ENCODE measurements around the gene S1PR5.
"Not testable (repeated sequence)": the region's sequence is repeated elsewhere in the genome, so short reads cannot be mapped to it uniquely, and the experiment has no call there.

Gene S1PR5

DNA sequence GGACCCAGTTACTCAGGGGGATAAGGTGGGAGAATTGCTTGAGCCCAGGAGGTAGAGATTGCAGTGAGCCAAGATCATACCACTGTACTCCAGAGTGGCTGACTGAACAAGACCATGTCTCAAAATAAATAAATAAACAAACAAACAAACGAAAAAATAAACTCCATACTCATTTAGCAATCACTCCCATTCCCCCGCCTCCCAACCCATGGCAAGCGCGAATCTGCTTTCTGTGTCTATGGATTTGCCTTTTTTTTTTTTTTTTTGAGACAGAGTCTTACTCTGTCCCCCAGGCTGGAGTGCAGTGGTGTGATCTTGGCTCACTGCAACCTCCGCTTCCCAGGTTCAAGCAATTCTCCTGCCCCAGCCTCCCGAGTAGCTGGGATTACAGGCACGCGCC, 9.6 kb upstream of the S1PR5 start:
- not testable (repeated sequence) for H3K36me3 Mint-ChIP-seq, H3K27ac Mint-ChIP-seq, H3K27me3 Mint-ChIP-seq, H3K4me3 Mint-ChIP-seq, H3K4me1 Mint-ChIP-seq, H3K9me3 Mint-ChIP-seq

DNA sequence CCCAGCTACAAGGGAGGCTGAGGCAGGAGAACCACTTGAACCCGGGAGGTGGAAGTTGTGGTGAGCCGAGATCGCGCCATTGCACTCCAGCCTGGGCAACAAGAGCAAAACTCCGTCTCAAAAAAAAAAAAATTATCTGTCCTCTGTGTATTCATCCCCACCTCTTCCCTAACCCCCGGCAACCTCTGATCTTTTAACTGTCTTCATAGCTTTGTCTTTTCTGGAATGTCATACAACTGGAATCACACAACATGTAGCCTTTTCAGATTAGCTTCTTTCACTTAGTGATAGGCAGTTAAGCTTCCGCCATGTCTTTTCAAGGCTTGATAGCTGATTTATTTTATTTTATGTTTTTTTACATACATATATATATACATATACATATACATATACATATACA, 8.4 kb upstream of the S1PR5 start:
- Mint-ChIP-seq H3K27ac (no peak overlapping the region), H3K9me3 (no peaks in the 10 kb centered on the region), H3K4me1 (no peaks in the 10 kb centered on the region), H3K36me3 (no peaks in the 10 kb centered on the region), H3K27me3 (no peaks in the 10 kb centered on the region), H3K4me3 (no peak overlapping the region)

DNA sequence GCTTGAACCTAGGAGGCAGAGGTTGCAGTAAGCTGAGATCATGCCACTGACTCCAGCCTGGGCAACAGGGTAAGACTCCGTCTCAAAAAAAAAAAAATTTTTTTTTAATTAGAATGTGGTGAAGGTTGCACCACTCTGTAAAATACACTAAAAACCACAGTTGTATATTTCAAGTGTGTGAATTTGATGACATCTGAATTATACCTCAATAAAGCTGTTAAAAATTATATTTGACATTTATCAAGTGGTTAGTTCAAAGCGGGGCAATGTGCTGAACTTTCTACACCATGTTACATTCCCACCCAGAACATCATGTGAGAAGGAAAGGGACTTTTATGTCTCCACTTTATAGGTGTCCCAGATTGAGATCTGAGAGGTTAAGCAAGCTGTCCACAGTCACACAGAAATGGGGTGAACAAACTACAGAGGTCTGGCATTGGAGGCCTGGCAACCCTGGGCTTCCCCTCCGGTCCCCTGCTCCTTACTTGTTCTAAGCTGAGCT, 5.9 kb upstream of the S1PR5 start:
- Mint-ChIP-seq H3K36me3 (no peaks in the 10 kb centered on the region), H3K27me3 (peaks cover 12% of the 10 kb centered on the region), H3K27ac (no peak overlapping the region), H3K4me1 (peaks cover 14% of the 10 kb centered on the region), H3K9me3 (no peaks in the 10 kb centered on the region), H3K4me3 (no peak overlapping the region)

DNA sequence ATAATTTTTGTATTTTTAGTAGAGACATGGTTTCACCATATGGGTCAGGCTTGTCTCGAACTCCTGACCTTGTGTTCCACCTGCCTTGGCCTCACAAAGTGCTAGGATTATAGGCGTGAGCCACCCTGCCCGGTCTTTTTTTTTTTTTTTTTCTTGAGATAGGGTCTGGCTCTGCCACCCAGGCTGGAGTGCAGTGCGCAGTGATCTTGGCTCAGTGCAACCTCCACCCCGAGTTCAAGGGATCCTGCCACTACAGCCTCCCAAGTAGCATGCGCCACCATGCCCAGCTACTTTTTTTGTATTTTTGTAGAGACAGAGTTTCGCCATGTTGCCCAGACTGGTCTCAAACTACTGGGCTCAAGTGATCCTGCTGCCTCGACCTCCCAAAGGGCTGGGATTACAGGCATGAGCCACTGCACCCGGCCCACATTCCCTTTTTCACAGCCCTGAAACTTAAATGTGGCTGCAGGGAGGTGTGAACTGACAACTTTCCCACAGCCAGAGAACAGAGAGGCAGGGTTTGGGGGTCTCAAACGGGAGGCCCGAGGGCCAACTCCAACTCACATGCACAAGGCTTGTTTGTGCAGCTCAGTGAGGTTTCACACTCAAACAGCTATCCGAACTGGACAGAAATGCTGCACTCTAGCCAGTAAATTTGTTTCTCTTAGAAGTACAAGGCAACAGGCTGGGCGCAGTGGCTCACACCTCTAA, 4.4 kb upstream of the S1PR5 start:
- Mint-ChIP-seq H3K4me3 (no peak overlapping the region), H3K36me3 (no peaks in the 10 kb centered on the region), H3K27ac (no peak overlapping the region), H3K9me3 (no peaks in the 10 kb centered on the region), H3K27me3 (peaks cover 18% of the 10 kb centered on the region), H3K4me1 (peaks cover 22% of the 10 kb centered on the region)

DNA sequence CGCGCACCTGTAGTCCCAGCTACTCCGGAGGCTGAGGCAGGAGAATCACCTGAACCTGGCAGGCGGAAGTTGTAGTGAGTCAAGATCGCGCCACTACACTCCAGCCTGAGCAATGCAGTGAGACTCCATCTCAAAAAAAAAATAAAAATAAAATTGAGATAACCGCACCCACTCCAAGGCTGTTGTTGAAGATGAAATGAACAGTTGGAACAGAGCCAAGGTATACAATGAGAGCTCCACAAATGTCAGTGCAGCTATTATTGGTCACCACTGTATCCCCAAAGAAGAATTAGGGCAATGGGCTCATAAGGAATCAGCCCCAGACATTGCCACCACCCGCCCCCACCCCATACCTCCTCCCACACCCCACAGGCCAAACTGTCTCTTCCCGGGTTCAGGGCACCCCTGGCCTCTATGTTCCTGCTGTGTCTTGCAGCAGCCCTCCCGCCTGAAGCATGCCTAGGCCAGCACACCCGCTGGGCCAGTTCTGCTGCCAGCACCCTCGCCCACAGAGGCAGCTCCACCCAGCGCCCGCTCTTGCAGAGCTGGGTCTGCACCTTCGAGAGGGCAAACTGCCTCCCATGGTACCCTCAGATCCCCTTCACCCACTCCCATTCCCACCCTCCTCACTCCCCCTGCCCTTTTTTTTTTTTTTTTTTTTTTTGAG, 3.5 kb upstream of the S1PR5 start:
- Mint-ChIP-seq H3K27me3 (peaks cover 25% of the 10 kb centered on the region), H3K9me3 (no peaks in the 10 kb centered on the region), H3K36me3 (no peaks in the 10 kb centered on the region), H3K27ac (no peak overlapping the region), H3K4me3 (no peak overlapping the region), H3K4me1 (peaks cover 26% of the 10 kb centered on the region)

DNA sequence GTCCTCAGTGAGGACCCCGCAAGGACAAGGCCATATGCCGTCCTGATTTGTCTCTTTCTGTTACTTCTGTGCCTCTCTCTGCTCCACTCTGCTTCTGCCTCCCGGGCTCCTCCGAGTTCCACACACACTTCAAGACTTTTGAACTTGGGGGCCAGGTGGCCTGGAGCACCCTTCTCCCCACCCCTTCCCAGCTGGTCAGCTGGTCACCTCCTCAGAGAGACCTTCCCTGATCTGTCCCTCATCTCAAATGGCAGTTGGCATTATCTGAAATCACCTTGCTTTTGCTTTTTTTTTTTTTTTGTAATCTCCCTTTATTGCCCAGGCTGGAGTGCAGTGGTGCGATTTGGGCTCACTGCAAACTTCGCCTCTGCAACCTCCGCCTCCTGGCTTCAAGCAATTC, 2.2 kb upstream of the S1PR5 start:
- Mint-ChIP-seq H3K4me3 (peak overlapping the region; percentile 67), H3K9me3 (no peaks in the 10 kb centered on the region), H3K4me1 (peaks cover 28% of the 10 kb centered on the region), H3K36me3 (no peaks in the 10 kb centered on the region), H3K27me3 (peaks cover 28% of the 10 kb centered on the region), H3K27ac (peak overlapping the region; percentile 81)

DNA sequence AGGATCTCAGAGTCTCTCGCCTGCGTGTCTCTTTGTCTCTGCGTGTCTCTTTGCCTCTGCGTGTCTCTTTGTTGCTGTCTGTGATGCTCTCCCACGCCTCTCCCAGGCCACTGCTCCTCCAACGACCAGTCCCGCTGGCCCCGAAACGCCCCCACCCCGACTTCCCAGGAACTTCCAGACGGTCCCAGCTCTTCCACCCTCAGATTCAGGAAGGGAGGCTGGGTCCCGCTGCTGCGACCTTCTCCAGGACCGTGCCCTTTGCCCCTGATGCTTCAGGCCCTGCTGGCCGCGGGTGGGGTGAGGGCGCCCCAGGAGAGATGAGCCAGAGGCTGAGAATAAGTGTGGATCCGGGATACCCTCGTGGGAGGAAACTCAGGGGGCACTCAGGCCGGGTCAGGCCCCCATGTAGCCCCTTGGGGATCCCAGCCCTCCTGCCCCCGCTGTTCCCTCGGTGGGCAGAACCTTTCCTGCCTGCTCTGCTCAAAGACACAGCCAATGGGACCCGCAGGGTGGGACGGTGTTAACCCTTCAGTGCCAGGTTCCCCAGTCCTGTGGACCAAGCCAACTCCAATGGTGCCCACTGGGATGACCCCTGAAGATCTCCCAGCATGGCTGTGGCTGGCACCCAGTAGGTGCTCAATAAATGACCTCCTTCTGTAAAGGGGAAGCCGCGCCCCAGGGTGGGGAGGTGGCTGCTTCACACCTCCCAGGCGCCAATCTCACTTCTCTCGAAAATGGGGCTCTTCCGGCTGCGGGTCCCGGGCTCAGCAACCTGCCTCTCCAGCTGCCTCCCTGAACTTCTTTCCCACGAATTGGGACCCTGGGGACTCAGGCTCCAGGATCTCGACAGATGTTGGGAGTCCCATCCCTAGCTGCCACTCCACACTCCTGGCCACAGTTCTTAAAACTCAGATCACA, 1.5 kb upstream of the S1PR5 start:
- H3K27me3 Mint-ChIP-seq, result peaks cover 29% of the 10 kb centered on the region
- H3K9me3 Mint-ChIP-seq, result no peaks in the 10 kb centered on the region
- H3K27ac Mint-ChIP-seq, result peak overlapping the region; percentile 81
- H3K36me3 Mint-ChIP-seq, result no peaks in the 10 kb centered on the region
- peaks cover 28% of the 10 kb centered on the region for H3K4me1 Mint-ChIP-seq
- H3K4me3 Mint-ChIP-seq, result peak overlapping the region; percentile 67

DNA sequence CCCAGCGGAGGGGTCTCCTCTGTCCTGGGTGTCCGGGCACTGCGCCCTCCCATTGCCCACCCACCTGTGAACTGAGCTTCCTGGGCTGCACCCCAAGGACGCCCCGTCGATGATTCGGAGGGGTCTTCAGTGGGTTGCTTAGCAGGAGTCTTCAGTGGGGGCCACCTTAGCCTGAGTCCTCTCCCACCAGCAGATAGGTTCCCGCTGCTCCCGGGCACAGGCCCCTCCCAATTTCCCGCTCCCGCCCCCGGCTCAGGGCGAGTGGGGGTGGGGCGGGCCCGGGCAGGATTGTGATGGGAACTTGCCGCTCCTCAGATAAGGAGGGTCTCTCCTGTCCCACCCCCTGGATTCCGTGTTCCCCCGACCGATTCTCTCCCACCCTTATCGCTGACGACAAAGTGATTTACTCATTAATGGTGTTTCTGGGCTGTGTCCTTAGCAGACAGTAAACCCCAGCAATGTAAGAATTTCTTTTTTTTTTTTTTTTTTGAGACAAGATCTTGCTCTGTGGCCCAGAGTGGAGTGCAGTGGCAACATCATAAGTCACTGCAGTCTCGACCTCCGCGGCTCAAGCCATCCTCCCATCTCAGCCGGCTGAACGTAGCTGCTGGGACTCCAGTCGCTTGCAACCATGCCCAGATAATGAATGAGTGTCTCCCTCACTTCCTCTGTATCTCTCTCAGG, 655 bp upstream of the S1PR5 start:
- Mint-ChIP-seq H3K4me1 (peaks cover 36% of the 10 kb centered on the region), H3K27ac (no peak overlapping the region), H3K9me3 (no peaks in the 10 kb centered on the region), H3K4me3 (peak overlapping the region; percentile 67), H3K27me3 (peaks cover 37% of the 10 kb centered on the region), H3K36me3 (peaks cover 4% of the 10 kb centered on the region)

DNA sequence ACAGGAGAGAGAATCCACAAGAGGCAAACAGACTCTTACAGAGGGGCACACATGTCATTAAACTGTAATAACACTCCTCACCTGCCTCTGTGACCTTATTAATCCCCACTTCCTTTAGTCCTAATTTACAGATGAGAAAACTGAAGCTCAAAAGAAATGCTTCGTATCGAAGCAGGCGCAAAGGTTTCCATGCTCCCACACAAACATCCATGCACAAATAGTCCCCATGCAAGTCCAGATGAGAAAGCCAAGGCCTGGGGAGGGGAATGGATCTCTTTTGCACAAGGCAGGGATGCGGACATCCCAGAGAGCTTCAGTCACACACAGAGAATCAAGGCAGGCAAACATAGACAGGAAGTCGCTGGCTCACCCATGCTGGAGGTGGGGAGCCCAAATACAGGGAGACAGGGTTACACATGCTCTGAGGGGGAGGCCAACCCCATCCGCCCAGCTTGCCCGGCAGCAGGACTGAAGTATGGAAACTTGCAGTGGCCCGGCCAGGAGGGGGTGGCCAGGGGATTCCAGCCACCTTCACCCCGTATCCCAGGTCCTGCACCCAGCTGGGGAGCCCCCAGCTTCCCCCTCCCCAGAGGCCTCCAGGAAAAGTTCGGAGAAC, 468 bp downstream of the S1PR5 start:
- H3K27ac Mint-ChIP-seq, result no peak overlapping the region
- peaks cover 37% of the 10 kb centered on the region for H3K27me3 Mint-ChIP-seq
- H3K4me1 Mint-ChIP-seq, result peaks cover 36% of the 10 kb centered on the region
- H3K4me3 Mint-ChIP-seq, result peak overlapping the region; percentile 72
- H3K9me3 Mint-ChIP-seq, result no peaks in the 10 kb centered on the region
- peaks cover 4% of the 10 kb centered on the region for H3K36me3 Mint-ChIP-seq

DNA sequence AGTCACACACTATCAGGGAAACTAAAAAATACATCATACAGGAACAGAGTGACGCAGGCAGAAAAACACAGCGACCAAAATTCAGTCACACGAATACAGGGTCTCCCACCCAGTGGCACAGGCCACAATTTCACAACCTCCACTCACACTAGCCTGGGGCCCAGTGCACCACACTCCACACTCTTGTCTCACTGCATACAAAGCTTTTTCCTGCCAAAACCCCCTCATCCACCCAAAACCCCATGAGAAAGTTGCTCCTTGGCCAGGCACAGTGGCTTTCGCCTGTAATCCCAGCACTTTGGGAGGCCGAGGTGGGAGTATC, 1.2 kb downstream of the S1PR5 start:
- no peaks in the 10 kb centered on the region for H3K9me3 Mint-ChIP-seq

DNA sequence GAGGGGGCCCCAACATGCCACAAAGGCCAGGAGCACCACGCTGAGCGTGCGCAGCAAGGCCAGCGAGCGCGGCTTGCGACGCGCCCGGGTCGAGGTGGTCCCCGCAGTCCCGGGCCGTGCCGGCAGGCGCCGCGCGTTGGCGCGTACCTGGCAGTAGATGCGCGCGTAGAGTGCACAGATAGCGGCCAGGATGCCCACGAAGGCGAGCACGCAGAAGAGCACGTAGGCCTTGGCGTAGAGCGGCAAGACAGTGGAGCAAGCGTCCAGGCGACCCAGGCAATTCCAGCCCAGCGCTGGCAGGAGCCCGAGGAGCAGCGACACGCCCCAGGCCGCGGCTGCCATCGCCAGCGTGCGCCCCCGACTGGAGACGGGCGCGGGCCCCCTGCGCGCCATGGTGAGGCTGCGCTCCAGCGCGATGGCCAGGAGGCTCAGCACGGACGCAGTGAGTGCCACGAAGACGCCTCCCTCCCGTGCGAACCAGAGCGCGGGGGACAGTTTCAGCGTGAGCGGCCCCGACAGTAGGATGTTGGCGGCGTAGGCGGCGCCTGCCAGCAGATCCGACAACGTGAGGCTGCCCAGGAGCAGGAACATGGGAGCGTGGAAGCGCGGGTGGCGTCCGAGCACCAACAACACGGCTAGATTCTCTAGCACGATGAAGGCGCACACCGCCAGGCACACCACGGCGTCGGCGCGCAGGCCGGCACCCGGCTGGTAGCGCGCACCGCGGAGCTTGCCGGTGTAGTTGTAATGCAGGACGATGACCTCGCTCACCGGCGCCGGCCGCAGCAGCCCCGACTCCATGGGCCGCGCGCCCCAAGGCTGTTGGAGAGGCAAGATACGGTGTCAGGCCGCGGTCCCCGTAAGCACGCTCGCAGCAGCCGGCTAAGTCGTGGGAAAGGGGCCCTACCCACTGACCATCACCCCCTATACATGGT, 2.8 kb downstream of the S1PR5 start:
- H3K9me3 Mint-ChIP-seq, result no peaks in the 10 kb centered on the region
- peaks cover 35% of the 10 kb centered on the region for H3K27me3 Mint-ChIP-seq
- peak overlapping the region; percentile 64 for H3K4me3 Mint-ChIP-seq
- H3K36me3 Mint-ChIP-seq, result peaks cover 4% of the 10 kb centered on the region
- no peak overlapping the region for H3K27ac Mint-ChIP-seq
- H3K4me1 Mint-ChIP-seq, result peaks cover 37% of the 10 kb centered on the region

More for the DNA sequence above, 1.2 kb downstream of the S1PR5 start:
- Mint-ChIP-seq H3K27ac (no peak overlapping the region), H3K4me1 (peaks cover 36% of the 10 kb centered on the region), H3K27me3 (peaks cover 38% of the 10 kb centered on the region), H3K4me3 (peak overlapping the region; percentile 72), H3K36me3 (peaks cover 4% of the 10 kb centered on the region)

DNA sequence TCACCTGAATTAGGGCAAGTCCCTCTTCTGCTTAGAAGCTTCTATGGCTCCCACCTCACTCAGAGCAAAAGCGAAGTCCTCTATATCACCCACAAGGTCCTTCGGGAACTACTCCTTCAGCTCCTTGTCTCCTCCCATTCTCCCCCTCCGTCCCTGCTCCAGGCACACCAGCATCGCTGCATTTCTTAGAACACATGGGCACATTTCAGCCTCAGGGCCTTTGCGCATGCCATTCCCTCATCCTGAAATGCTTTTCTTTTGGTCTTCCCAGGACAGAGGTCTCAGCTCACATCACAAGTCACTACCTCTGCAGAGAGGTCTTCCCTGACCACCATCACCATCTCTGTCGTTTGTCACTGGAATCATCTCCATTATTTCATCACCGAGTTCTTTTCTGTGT, 4.0 kb downstream of the S1PR5 start:
- Mint-ChIP-seq H3K4me1 (peaks cover 31% of the 10 kb centered on the region), H3K36me3 (peaks cover 4% of the 10 kb centered on the region), H3K4me3 (peak overlapping the region; percentile 37), H3K9me3 (no peaks in the 10 kb centered on the region), H3K27ac (no peak overlapping the region), H3K27me3 (peaks cover 26% of the 10 kb centered on the region)

DNA sequence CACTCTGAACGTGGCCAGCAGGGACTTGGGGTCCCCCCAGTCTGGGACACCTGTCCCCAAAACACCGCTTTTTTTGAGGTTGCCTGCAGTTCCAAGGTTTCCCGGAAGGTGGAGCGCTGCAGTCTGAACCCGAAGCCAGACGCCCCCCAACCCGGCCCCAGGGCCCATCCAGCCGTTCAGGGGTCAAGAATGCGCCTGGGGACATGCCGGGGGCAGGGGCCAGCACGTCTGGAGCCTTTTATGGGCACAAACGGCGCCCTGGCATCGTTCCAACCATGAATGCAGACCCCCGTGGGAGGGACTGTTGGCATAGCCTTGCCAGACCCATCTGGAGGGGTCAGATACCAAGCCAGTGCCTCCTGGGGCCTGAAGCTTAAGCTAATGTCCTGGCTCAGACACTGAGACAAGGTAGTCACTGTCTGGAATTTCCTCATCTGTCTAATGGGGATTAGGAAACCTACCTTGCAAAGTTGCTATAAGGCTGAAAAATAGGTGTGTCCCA, 6.9 kb downstream of the S1PR5 start:
- peaks cover 22% of the 10 kb centered on the region for H3K4me1 Mint-ChIP-seq
- H3K4me3 Mint-ChIP-seq, result no peak overlapping the region
- peaks cover 4% of the 10 kb centered on the region for H3K36me3 Mint-ChIP-seq
- H3K9me3 Mint-ChIP-seq, result no peaks in the 10 kb centered on the region
- H3K27me3 Mint-ChIP-seq, result peaks cover 12% of the 10 kb centered on the region
- H3K27ac Mint-ChIP-seq, result no peak overlapping the region

DNA sequence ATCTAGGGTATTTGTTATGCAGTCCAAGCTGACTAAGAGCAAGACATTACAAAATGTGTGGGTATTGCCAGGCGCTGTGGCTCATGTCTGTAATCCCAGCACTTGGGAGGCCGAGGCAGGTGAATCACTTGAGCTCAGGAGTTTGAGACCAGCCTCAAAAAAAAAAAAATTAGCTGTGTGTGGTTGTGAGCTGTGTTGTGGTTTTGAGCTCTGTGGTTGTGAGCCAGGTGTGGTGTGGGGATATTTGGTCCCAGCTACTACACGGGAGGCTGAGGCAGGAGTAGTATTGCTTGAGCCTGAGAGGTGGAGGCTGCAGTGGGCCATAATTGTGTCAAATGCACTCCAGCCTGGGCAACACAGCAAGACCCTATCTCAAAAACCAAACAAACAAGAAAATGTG, 8.5 kb downstream of the S1PR5 start:
- H3K9me3 Mint-ChIP-seq, result no peaks in the 10 kb centered on the region
- peaks cover 23% of the 10 kb centered on the region for H3K4me1 Mint-ChIP-seq
- no peak overlapping the region for H3K4me3 Mint-ChIP-seq
- H3K27ac Mint-ChIP-seq, result no peak overlapping the region
- H3K27me3 Mint-ChIP-seq, result peaks cover 9% of the 10 kb centered on the region
- H3K36me3 Mint-ChIP-seq, result peaks cover 4% of the 10 kb centered on the region

Data from activated naive CD4-positive, alpha-beta T cell treated with anti-CD3 and anti-CD28 coated beads, Interleukin-2, amount 50 U/mL, for 24 hours (primary cell).